IMR-90 (cell line): ENCODE measurements around the gene PPARG. TPM values are rescaled to one million over a fixed set of nuclear protein-coding genes. Genes with fewer than 3 reads are reported as not detected.

Experiments used
- ATAC-seq: fragments of 200-7000 bp; cut with Tn5 transposase; 2 replicates; pipeline ENCODE4 v1.9.1; 2020; ENCODE audit warnings: low read depth, mild to moderate bottlenecking, moderate library complexity
- BruUV-seq: library from RNA; stranded (reverse); fragments of 400-500 nt; replicated peaks from 2 replicates; lab custom pipeline; 2021; lab: Mats Ljungman, UMichigan
- CTCF ChIA-PET: fragments of 300-600 bp; formaldehyde crosslinking; extraction: SDS; loops from one replicate; lab custom pipeline; 2021; ENCODE audit warnings: antibody characterized with exemption; lab: Yijun Ruan, JAX
- POLR2A ChIA-PET: fragments of 300-600 bp; sonication (Branson Sonifier 250); formaldehyde crosslinking; loops from one replicate; lab custom pipeline; 2022; ENCODE audit warnings: antibody characterized with exemption; ENCODE audit not compliant: unreplicated experiment; lab: Charles Lee
- DNase-seq: peaks from one replicate; pipeline ENCODE4 v3.0.0; 2013
- H2AFZ ChIP-seq: replicated peaks from 2 replicates; pipeline ENCODE3; 2013; ENCODE audit warnings: low read length, mild to moderate bottlenecking; ENCODE audit not compliant: poor library complexity
- H2AK5ac ChIP-seq: 2 replicates; pipeline ENCODE4 v1.6.1; 2013; ENCODE audit warnings: low read depth, low read length, inconsistent platforms
- H2AK9ac ChIP-seq: replicated peaks from 2 replicates; pipeline ENCODE3; 2013; ENCODE audit warnings: mild to moderate bottlenecking, low read depth, low read length, moderate library complexity; ENCODE audit not compliant: poor library complexity
- H2BK120ac ChIP-seq: 2 replicates; pipeline ENCODE4 v1.6.1; 2013; ENCODE audit warnings: low read depth, low read length, inconsistent platforms
- H2BK15ac ChIP-seq: 3 replicates; pipeline ENCODE4 v1.6.1; 2013; ENCODE audit warnings: low read depth, low read length, inconsistent platforms
- H2BK20ac ChIP-seq: 2 replicates; pipeline ENCODE4 v1.6.1; 2013; ENCODE audit warnings: low read depth, mild to moderate bottlenecking, inconsistent platforms, low read length, moderate library complexity
- H2BK5ac ChIP-seq: 2 replicates; pipeline ENCODE4 v1.6.1; 2013; ENCODE audit warnings: mild to moderate bottlenecking, low read depth, low read length, inconsistent platforms; ENCODE audit not compliant: poor library complexity, severe bottlenecking
- H3K14ac ChIP-seq: replicated peaks from 2 replicates; pipeline ENCODE4 v1.6.1; 2013; ENCODE audit warnings: low read depth, low read length, inconsistent platforms
- H3K18ac ChIP-seq: 2 replicates; pipeline ENCODE4 v1.6.1; 2013; ENCODE audit warnings: low read depth, low read length, control low read depth
- H3K23ac ChIP-seq: 2 replicates; pipeline ENCODE4 v1.6.1; 2013; ENCODE audit warnings: low read depth, low read length, inconsistent platforms
- H3K27ac ChIP-seq: 2 replicates; pipeline ENCODE4 v1.5.1; 2013; ENCODE audit warnings: mild to moderate bottlenecking, control low read depth, low read length; ENCODE audit not compliant: insufficient read depth
- H3K27me3 ChIP-seq: 2 replicates; pipeline ENCODE4 v1.6.1; 2013; ENCODE audit warnings: low read length; ENCODE audit not compliant: control insufficient read depth, insufficient read depth
- H3K36me3 ChIP-seq: 2 replicates; pipeline ENCODE4 v1.6.1; 2013; ENCODE audit warnings: low read length, mixed read lengths; ENCODE audit not compliant: control insufficient read depth, insufficient read depth
- H3K4ac ChIP-seq: 2 replicates; pipeline ENCODE4 v1.6.1; 2013; ENCODE audit warnings: low read depth, low read length, inconsistent platforms
- H3K4me1 ChIP-seq: 2 replicates; pipeline ENCODE4 v1.6.1; 2013; ENCODE audit warnings: low read length, mixed read lengths; ENCODE audit not compliant: control insufficient read depth, insufficient read depth
- H3K4me2 ChIP-seq: 2 replicates; pipeline ENCODE4 v1.6.1; 2013; ENCODE audit warnings: low read depth, mild to moderate bottlenecking, control low read depth, low read length, moderate library complexity
- H3K4me3 ChIP-seq: 2 replicates; pipeline ENCODE4 v1.5.1; 2013; ENCODE audit warnings: low read depth, mild to moderate bottlenecking, control low read depth, low read length, moderate library complexity; ENCODE audit not compliant: insufficient read depth
- H3K56ac ChIP-seq: 2 replicates; pipeline ENCODE4 v1.6.1; 2013; ENCODE audit warnings: low read length, inconsistent platforms; ENCODE audit not compliant: insufficient read depth; ENCODE audit errors: extremely low read depth
- H3K79me1 ChIP-seq, 2 experiments: 2 replicates each; pipeline ENCODE4 v1.6.1; 2013; ENCODE audit warnings: low read length in 2 of 2, inconsistent platforms in 1 of 2, low read depth in 1 of 2
- H3K9ac ChIP-seq: 2 replicates; pipeline ENCODE4 v1.6.1; 2013; ENCODE audit warnings: low read depth, low read length, control low read depth
- H3K9me1 ChIP-seq: 2 replicates; pipeline ENCODE4 v1.6.1; 2013; ENCODE audit warnings: low read length, inconsistent platforms; ENCODE audit not compliant: insufficient read depth
- H3K9me3 ChIP-seq: 2 replicates; pipeline ENCODE4 v1.6.1; 2013; ENCODE audit warnings: low read length; ENCODE audit not compliant: control insufficient read depth, insufficient read depth
- H4K20me1 ChIP-seq: 2 replicates; pipeline ENCODE4 v1.6.1; 2013; ENCODE audit warnings: low read length, inconsistent platforms; ENCODE audit not compliant: insufficient read depth
- H4K5ac ChIP-seq: 2 replicates; pipeline ENCODE4 v1.6.1; 2013; ENCODE audit warnings: mild to moderate bottlenecking, low read depth, low read length, control low read depth
- H4K8ac ChIP-seq, 2 experiments: 2 replicates each; pipeline ENCODE4 v1.6.1; 2013; ENCODE audit warnings: low read depth in 2 of 2, low read length in 2 of 2, control low read depth in 1 of 2, inconsistent platforms in 1 of 2
- H4K91ac ChIP-seq: 2 replicates; pipeline ENCODE4 v1.6.1; 2013; ENCODE audit warnings: low read depth, low read length, inconsistent platforms; ENCODE audit not compliant: insufficient read depth
- BHLHE40 ChIP-seq: fragments of 150-350 bp; IDR thresholded peaks from 2 replicates; pipeline ENCODE4 v1.6.1; 2016; ENCODE audit warnings: mild to moderate bottlenecking, low read depth, low read length
- MAZ ChIP-seq: IDR thresholded peaks from 2 replicates; pipeline ENCODE4 v1.6.1; 2012; ENCODE audit warnings: low read depth, mild to moderate bottlenecking, low read length, improper control_type of control experiment, moderate library complexity, borderline replicate concordance
- RCOR1 ChIP-seq: IDR thresholded peaks from 2 replicates; pipeline ENCODE4 v1.6.1; 2012; ENCODE audit warnings: mild to moderate bottlenecking, low read length, improper control_type of control experiment; ENCODE audit not compliant: insufficient replicate concordance
- USF2 ChIP-seq: fragments of 150-350 bp; IDR thresholded peaks from 2 replicates; pipeline ENCODE4 v1.6.1; 2017; ENCODE audit warnings: mild to moderate bottlenecking, antibody characterized with exemption, low read length, low read depth
- WGBS, 2 experiments: methylation state at CpG; one replicate each; pipeline versions ENCODE4 v1.1.5 to v1.1.7; 2013; ENCODE audit warnings: missing lambda C conversion rate in 2 of 2; ENCODE audit not compliant: insufficient read length in 1 of 2; ENCODE audit errors: extremely low coverage in 2 of 2; 5-methylcytosine and 5-hydroxymethylcytosine counted together
- dilution Hi-C: fragments of 300-500 bp; cut with HindIII; formaldehyde crosslinking; loops from one replicate; pipeline ENCODE4 v1.14.3; 2018; ENCODE audit warnings: low sequenced_read_pairs; ENCODE audit not compliant: unreplicated experiment
- in situ Hi-C: fragments of 300-500 bp; cut with MboI; formaldehyde crosslinking; loops from 3 replicates; pipeline ENCODE4 v1.14.3; 2019; ENCODE audit warnings: low sequenced_read_pairs, inconsistent platforms, mixed read lengths
- intact Hi-C: fragments of 100-400 bp; cut with micrococcal nuclease; formaldehyde crosslinking; loops from 2 replicates; pipeline ENCODE4 v1.10.0; 2022
- polyA plus RNA-seq, 3 experiments: library from polyadenylated mRNA; depleted of rRNA; stranded (reverse); fragments of >200 nt; gene quantifications; 2 replicates each; pipeline ENCODE4 v1.2.3, GENCODE V29; 2012; ENCODE audit warnings: low replicate concordance in 1 of 3
- total RNA-seq: library from RNA; depleted of rRNA; stranded (reverse); fragments of >200 nt; gene quantifications from 2 replicates; pipeline ENCODE4 v1.2.3, GENCODE V29; 2012
- TF ChIP-seq, protein P1 (sequence below): fragments of 150-350 bp; IDR thresholded peaks from 2 replicates; pipeline ENCODE4 v1.6.1; 2016; ENCODE audit warnings: low read depth, mild to moderate bottlenecking, low read length, moderate library complexity, borderline replicate concordance

PPARG gene
- total and polyA plus RNA-seq, 2 of the 4 experiments (the other 2 are of a cell fraction) = 11.2 to 23.8 TPM

DNA sequence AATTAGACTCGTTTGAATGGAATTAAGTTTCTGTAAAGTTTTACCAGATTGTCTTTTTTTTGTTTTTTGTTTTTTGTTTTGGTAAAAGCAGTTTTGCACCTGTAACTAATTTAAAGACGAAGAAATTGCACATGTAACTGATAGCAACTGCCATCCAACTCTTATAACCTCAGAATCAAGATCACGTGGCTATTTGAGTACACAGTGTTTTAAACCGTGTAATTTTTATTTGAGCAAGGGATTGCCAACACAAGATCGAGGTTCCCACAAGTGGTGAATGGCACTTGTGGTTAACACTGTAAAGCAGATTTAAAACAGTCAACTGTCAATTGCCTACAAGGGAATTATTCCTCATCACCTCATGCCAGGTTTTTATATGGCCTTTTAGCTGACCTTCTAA is 67.3 kb downstream of the PPARG start:
- Histone ChIP-seq H2BK120ac (no peak overlapping the region), H3K56ac (no peak overlapping the region), H2AK5ac (no peak overlapping the region), H4K5ac (no peak overlapping the region), H3K23ac (no peak overlapping the region), H3K4me3 (no peak overlapping the region), H3K18ac (no peak overlapping the region), H3K4me1 (peaks cover 2% of the 10 kb centered on the region), H3K9me3 (no peaks in the 10 kb centered on the region), H3K79me1 (0 out of 4 replicates have a peak, but pooled peaks cover 0 to 8% of the 10 kb centered on the region in 2 experiments), H3K9me1 (peaks cover 6% of the 10 kb centered on the region; the same call in 1 of the 2 replicates), H2AK9ac (no peak overlapping the region), H3K14ac (no peak overlapping the region), H2BK20ac (no peak overlapping the region), H3K4me2 (no peak overlapping the region), H3K27ac (no peak overlapping the region), H4K20me1 (no peaks in the 10 kb centered on the region), H2BK5ac (no peak overlapping the region), H4K8ac (no peak overlapping the region), H3K36me3 (no peaks in the 10 kb centered on the region), H3K4ac (no peak overlapping the region), H3K9ac (no peak overlapping the region), H4K91ac (no peak overlapping the region), H2AFZ (no peak overlapping the region), H2BK15ac (no peak overlapping the region), H3K27me3 (no peaks in the 10 kb centered on the region)
- dilution Hi-C loops (no loop called here), in situ Hi-C loops (no loop called here), intact Hi-C loops (no loop called here)
- DNase-seq = no peak
- TF ChIP-seq USF2 (no peak), MAZ (no peak), RCOR1 (no peak), BHLHE40 (no peak)
- TF ChIP-seq, protein P1, sequence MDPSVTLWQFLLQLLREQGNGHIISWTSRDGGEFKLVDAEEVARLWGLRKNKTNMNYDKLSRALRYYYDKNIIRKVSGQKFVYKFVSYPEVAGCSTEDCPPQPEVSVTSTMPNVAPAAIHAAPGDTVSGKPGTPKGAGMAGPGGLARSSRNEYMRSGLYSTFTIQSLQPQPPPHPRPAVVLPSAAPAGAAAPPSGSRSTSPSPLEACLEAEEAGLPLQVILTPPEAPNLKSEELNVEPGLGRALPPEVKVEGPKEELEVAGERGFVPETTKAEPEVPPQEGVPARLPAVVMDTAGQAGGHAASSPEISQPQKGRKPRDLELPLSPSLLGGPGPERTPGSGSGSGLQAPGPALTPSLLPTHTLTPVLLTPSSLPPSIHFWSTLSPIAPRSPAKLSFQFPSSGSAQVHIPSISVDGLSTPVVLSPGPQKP = no peak
- no peak for ATAC-seq
- WGBS, 2 experiments = no CpG with 5 or more reads among the region's 5 CpGs
- BruUV-seq = no TSS peak
- POLR2A ChIA-PET = no interaction called here
- CTCF ChIA-PET = no interaction called here
